ENCODE data around the gene JUP.

- TF ChIP-seq TCF12 (IDR thresholded peaks at IDR 0.05; ENCODE audit: low read depth) (no peak), TAF1 (IDR thresholded peaks at IDR 0.05; ENCODE audit: low read depth) (no peak)
These were observed 20.4 kb upstream of the JUP start for GRCh38 chr17:41806685-41807445.
